Cardiac fibroblast (primary cell): Measurements from ENCODE around the gene CKLF.
A peak's percentile ranks its signal among the peaks of the same experiment; 100 is the strongest.

Experiments
- DNase-seq, 2 donors: peaks; one replicate each; pipeline versions ENCODE4 v3.0.0 to v3.0.0-alpha.2; 2010; ENCODE audit warnings: low read depth in 2 of 2
- H3K4me3 ChIP-seq, 2 donors: replicated peaks in 1 of 2; 1 replicate in 1 of 2; 2 replicates in 1 of 2; pipeline ENCODE4 v1.5.1; 2011; ENCODE audit warnings: low read depth in 2 of 2, low read length in 2 of 2, mild to moderate bottlenecking in 2 of 2, moderate library complexity in 1 of 2
- CTCF ChIP-seq: IDR thresholded peaks from one replicate; pipeline ENCODE4 v1.5.1; 2011; ENCODE audit warnings: low read depth, mild to moderate bottlenecking, low read length, inconsistent platforms

CKLF gene

GRCh38 chr16:66599726-66600125 is 47.4 kb downstream of the CKLF start:
- no peak overlapping the region for H3K4me3 ChIP-seq
- no peak for DNase-seq
- no peak for TF ChIP-seq CTCF

- no peak for TF ChIP-seq CTCF
- no peak for DNase-seq
Observed at GRCh38 chr16:66600477-66600876, 48.1 kb downstream of the CKLF start.

GRCh38 chr16:66601471-66601870 is 49.1 kb downstream of the CKLF start:
- no peak overlapping the region for H3K4me3 ChIP-seq
- TF ChIP-seq CTCF, result no peak
- DNase-seq, result no peak

More at GRCh38 chr16:66600477-66600876, 48.1 kb downstream of the CKLF start:
- H3K4me3 ChIP-seq, result no peak overlapping the region

- no peak for TF ChIP-seq CTCF
- H3K4me3 ChIP-seq, result peak overlapping the region; percentile 64 to 73
- peak; percentile 57 to 70 for DNase-seq
Observed at GRCh38 chr16:66603537-66604375, 51.4 kb downstream of the CKLF start.

GRCh38 chr16:66604376-66605176 is 52.2 kb downstream of the CKLF start, which contains the start of gene CMTM3:
Gene CMTM3 (plus strand): TSS chr16:66604704. CDS start chr16:66604806, 102 bp downstream.
- peak within 1 kb of the TSS; percentile 64 to 73 for H3K4me3 ChIP-seq
- TF ChIP-seq CTCF, result peak; percentile 61
- DNase-seq, result peak; percentile 68 to 72

GRCh38 chr16:66605177-66605978 is 53.0 kb downstream of the CKLF start:
- no peak for TF ChIP-seq CTCF
- peak overlapping the region; percentile 64 to 73 for H3K4me3 ChIP-seq
- peak; percentile 39 to 46 for DNase-seq
